NCI-H128 (cell line): ENCODE data around the gene TOR2A.
"Not testable (repeated sequence)": the region's sequence is repeated elsewhere in the genome, so short reads cannot be mapped to it uniquely, and the experiment has no call there.

Source experiments
- DNase-seq: peaks from one replicate; lab custom pipeline; 2025; ENCODE audit not compliant: unreplicated experiment; lab: John Stamatoyannopoulos, UW

Gene TOR2A

GRCh38 chr9:127734747-127735529, at the start of gene TOR2A:
TSS of gene TOR2A (minus strand) at chr9:127735294. CDS start at chr9:127735270, 24 bp downstream.
- peak; percentile 97 for DNase-seq

DNA sequence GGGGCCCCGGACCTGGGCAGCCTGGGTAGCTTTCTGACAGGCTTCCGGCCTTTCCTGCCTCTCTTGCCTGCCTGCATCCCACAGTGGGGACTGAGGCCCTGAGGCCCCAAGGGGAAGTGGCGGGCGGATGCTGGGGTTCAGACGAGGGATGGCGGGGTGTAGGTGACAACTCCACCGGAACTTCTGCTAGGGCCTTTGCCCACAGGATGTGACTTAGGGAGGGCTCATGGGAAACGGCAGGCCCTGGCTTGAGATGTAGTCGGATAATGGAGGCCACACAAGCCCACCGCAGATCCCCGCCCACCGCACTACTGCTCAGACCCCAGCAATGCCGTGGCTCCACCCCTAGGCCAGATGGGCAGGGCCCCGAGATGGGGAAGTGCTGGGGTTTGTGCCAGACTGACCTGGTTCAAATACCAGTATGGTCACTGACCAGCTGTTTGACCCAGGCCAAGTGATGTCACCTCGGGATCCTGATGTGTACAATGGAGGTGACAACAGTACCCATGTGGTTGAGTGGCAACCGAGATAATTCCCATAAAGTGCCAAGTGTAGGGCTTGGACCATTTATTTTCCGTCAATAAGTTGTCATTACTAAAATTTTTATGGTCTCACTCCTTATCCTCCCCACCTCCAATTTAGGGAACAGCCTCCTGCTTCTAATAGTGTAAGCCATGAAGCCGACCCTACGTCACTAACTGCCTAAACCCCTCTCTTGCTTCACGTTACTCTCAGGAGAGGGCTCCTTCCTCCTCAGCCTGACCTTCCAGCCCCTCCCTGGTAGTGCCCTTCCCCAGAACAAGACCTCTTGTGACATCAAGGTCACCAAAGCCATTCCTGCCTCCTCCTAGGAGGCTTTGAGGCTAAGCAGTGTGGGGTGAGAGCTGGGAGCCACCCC, 48.3 kb upstream of the TOR2A start:
- DNase-seq, result no peak

DNA sequence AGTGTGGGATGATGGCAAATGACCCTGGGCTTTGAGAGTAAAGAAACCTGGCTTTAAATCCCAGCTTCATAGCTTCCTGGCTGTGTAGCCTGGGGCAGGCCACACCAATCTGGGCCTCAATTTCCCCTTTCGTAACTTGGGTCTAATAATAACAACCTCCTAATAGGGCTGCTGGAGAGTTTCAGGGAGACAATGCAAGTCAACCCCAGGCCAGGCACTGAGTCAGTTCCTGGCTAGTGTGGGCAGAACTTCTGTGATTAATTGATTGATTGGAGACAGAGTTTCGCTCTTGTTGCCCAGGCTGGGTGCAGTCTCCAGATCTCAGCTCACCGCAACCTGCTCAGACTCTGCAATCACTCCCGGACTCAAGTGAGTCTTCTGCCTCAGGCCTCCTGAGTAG, 46.7 kb upstream of the TOR2A start:
- no peak for DNase-seq

GRCh38 chr9:127780909-127781308, 45.8 kb upstream of the TOR2A start:
- not testable (repeated sequence) for DNase-seq

- DNase-seq, result no peak
These were observed 45.2 kb upstream of the TOR2A start for GRCh38 chr9:127780126-127780885.

DNA sequence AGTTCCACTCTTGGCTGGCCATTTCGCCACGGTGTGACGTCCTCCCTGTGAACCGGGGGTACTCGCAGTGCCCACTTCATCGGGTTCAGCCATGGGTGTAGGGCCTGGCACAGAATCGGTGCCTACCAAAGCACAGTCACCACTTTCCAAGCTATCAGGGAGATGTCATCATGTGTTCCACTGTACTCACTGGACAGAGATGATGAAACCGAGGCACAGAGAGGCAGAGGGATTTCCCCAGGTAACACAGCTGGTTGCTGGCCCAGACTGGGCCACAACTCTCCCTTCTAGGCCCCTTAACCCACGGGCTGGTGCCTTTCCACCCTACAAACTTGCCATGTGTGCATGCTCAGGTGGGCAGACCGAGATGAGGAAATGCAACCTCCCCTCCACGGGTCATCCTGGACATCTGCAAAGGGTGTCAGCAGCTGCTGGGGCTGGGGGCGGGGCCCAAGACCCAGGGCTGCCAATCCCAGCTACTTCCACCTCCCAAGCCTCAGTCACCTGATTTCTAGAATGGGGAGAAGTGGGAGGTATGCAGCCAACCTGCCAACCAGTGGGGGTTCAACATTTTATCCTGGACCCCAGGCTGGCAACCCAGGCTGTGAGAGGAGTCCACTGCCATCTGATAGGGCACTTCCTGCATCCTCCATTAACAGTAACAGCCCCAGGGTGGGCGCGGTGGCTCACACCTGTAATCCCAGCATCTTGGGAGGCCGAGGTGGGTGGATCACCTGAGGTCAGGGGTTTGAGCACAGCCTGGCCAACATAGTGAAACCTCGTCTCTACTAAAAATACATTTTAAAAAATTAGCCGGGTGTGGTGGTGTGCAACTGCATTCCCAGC, 44.3 kb upstream of the TOR2A start:
- no peak for DNase-seq

- no peak for DNase-seq
These were observed 43.4 kb upstream of the TOR2A start, which contains the start of gene SH2D3C for GRCh38 chr9:127778280-127779135. TSS of gene SH2D3C (minus strand) at chr9:127778666. CDS start at chr9:127778627, 39 bp downstream.

- no peak for DNase-seq
These were observed 42.4 kb upstream of the TOR2A start for GRCh38 chr9:127777368-127777980.

DNA sequence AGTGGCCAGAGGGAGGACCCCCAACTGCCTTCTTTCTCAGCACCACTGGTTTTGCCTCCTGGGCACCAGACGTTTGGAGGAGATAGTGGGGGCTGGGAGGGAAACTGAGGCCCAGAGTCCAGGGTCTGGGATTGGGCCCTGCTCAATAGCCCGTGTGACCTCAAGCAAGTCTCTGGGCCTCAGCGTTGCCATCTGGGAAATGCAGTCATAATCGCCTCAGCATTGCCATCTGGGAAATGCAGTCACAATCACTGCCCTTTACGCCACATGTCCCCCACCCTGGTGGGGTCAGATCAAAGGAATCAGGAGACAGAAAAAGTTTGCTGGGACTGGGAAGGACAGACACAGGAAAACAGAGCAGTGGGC, 41.8 kb upstream of the TOR2A start:
- no peak for DNase-seq

- DNase-seq, result no peak
These were observed 41.3 kb upstream of the TOR2A start for GRCh38 chr9:127776195-127776923.

- no peak for DNase-seq
These were observed 38.9 kb upstream of the TOR2A start for GRCh38 chr9:127773981-127774380.

- no peak for DNase-seq
These were observed 38.2 kb upstream of the TOR2A start for GRCh38 chr9:127773272-127773671.

DNA sequence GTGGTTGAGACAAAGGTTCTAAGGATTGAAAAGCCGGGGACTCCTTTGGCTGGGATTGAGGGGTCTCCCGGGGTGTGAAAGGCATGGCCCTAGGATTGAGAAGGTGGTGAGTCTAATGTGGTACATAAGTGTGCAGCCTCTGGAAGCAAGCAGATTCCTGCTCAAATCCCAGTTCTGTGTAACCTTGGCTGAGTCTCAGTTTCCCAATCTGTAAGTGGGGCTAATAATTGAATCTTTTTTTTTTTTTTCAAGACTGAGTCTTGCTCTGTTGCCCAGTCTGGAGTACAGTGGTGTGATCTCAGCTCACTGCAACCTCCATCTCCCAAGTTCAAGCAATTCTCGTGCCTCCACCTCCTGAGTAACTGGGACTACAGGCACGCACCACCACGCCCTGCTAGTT, 37.5 kb upstream of the TOR2A start:
- DNase-seq, result no peak

DNA sequence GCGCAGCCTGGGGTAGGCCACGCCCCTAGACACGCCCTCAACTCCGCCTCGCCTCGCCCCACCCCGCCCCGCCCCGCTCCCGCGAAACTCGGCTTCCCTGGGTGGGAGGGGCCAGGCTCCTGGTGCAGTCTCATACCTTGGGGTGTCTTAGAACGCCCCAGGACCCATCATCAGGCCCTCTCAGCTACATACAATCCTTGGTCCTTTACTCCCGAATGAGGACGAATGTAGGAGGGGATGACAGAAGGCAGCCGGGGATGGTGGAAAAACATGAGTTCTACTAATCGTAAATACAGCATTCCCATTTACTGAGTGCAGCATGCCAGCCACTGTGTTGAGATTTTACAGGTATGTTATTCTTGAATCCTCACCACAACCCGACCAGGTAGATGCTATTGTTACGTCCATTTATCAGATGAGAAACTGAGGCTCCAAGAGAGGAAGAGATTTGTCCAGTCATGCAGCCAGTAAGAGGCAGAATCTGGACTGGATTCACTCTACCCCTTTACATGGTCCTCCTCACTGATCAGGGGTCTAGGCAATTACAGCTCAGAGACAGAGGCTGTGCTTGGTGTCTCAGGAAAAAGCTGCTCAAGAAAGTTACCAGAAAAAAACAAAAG, 36.6 kb upstream of the TOR2A start:
- DNase-seq, result no peak

- peak; percentile 97 for DNase-seq
These were observed 35.9 kb upstream of the TOR2A start for GRCh38 chr9:127770905-127771569.

- no peak for DNase-seq
These were observed 35.5 kb upstream of the TOR2A start for GRCh38 chr9:127770583-127770904.

GRCh38 chr9:127769929-127770582, 35.0 kb upstream of the TOR2A start:
- DNase-seq, result no peak
